ENCODE measurements around the gene HOMEZ. TPM values are rescaled to one million over a fixed set of nuclear protein-coding genes. Genes with fewer than 3 reads are reported as not detected.

Gene HOMEZ
- total RNA-seq, 1 experiment from 2014 or later: 7.6 TPM

DNA sequence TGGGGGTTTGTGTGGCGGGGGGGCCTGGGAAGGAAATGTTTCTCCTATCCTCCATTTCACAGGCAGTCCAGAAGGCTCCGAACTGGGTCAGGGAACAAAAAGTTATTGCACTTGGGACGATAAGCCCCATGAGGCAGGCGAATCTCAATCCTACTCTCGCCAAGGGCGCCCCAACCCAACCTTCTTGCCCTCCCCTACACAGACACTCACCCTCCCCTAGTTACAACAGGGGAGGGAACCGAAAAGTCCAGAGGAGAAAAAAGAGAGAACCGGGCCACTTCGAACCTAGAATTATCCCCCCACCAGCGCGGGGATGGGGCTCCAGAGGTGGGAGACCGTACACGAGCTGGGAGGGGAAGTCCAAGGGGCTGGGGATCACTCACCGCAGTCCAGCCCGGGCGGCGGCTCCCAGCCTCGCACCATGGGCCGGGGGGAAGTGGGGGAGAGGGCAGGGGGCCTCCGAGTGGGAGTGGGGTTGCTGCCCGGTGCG, 357 bp downstream of the HOMEZ start:
- H3K4me3 ChIP-seq (ENCODE audit: low read depth in 2 of 2, low read length in 2 of 2): peak overlapping the region; percentile 90 to 92
- H3K36me3 ChIP-seq (ENCODE audit: control insufficient read depth, insufficient read depth, low read length): peaks cover 3% of the 10 kb centered on the region; the same call in 1 of the 2 replicates
- peak overlapping the region; percentile 86 for H3K27ac ChIP-seq (ENCODE audit: low read length)
- no peak for TF ChIP-seq TCF7L2 (IDR thresholded peaks at IDR 0.05; ENCODE audit: low read depth, low read length)
- TF ChIP-seq SIN3A (IDR thresholded peaks at IDR 0.05; ENCODE audit: borderline replicate concordance, insufficient read depth, low read depth, low read length): no peak
- TF ChIP-seq, protein P1, sequence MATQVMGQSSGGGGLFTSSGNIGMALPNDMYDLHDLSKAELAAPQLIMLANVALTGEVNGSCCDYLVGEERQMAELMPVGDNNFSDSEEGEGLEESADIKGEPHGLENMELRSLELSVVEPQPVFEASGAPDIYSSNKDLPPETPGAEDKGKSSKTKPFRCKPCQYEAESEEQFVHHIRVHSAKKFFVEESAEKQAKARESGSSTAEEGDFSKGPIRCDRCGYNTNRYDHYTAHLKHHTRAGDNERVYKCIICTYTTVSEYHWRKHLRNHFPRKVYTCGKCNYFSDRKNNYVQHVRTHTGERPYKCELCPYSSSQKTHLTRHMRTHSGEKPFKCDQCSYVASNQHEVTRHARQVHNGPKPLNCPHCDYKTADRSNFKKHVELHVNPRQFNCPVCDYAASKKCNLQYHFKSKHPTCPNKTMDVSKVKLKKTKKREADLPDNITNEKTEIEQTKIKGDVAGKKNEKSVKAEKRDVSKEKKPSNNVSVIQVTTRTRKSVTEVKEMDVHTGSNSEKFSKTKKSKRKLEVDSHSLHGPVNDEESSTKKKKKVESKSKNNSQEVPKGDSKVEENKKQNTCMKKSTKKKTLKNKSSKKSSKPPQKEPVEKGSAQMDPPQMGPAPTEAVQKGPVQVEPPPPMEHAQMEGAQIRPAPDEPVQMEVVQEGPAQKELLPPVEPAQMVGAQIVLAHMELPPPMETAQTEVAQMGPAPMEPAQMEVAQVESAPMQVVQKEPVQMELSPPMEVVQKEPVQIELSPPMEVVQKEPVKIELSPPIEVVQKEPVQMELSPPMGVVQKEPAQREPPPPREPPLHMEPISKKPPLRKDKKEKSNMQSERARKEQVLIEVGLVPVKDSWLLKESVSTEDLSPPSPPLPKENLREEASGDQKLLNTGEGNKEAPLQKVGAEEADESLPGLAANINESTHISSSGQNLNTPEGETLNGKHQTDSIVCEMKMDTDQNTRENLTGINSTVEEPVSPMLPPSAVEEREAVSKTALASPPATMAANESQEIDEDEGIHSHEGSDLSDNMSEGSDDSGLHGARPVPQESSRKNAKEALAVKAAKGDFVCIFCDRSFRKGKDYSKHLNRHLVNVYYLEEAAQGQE (IDR thresholded peaks at IDR 0.05; ENCODE audit: insufficient read depth in 1 of 2, low read depth in 2 of 2, low read length in 1 of 2): no peak
- TF ChIP-seq, protein P2, sequence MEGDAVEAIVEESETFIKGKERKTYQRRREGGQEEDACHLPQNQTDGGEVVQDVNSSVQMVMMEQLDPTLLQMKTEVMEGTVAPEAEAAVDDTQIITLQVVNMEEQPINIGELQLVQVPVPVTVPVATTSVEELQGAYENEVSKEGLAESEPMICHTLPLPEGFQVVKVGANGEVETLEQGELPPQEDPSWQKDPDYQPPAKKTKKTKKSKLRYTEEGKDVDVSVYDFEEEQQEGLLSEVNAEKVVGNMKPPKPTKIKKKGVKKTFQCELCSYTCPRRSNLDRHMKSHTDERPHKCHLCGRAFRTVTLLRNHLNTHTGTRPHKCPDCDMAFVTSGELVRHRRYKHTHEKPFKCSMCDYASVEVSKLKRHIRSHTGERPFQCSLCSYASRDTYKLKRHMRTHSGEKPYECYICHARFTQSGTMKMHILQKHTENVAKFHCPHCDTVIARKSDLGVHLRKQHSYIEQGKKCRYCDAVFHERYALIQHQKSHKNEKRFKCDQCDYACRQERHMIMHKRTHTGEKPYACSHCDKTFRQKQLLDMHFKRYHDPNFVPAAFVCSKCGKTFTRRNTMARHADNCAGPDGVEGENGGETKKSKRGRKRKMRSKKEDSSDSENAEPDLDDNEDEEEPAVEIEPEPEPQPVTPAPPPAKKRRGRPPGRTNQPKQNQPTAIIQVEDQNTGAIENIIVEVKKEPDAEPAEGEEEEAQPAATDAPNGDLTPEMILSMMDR (IDR thresholded peaks at IDR 0.05): no peak
- TF ChIP-seq POLR2AphosphoS5 (IDR thresholded peaks at IDR 0.05; ENCODE audit: low read depth, low read length): no peak
- in situ Hi-C loops (cut with HindIII; ENCODE audit: low pct_unique_long_range_greater_than_20kb, low sequenced_read_pairs): no loop called here
- ChIA-PET POLR2A (interaction anchor here (0.6 kb wide), 1 partner anchor 9 kb away, joined by 3 read pairs; no protein-coding TSS in a partner anchor), CTCF (interaction anchor here (0.6 to 1.5 kb wide), 3 partner anchors 9 to 190 kb away, joined by 5 to 8 read pairs (median 7); no protein-coding TSS in a partner anchor)
- intact Hi-C loops (cut with micrococcal nuclease; ENCODE audit: unreplicated experiment): no loop called here
- ATAC-seq (peak; percentile 54), DNase-seq (ENCODE audit: low read depth, low spot score) (no peak)
- no TSS peak for BruUV-seq (replicated peaks)
- H3K27me3 ChIP-seq (ENCODE audit: control insufficient read depth, insufficient read depth, low read length): no peaks in the 10 kb centered on the region
- no peaks in the 10 kb centered on the region for H3K9me3 ChIP-seq (ENCODE audit: control insufficient read depth, insufficient read depth, low read depth, low read length)
- H3K4me1 ChIP-seq (ENCODE audit: control insufficient read depth, insufficient read depth, low read length): peaks cover 7% of the 10 kb centered on the region

DNA sequence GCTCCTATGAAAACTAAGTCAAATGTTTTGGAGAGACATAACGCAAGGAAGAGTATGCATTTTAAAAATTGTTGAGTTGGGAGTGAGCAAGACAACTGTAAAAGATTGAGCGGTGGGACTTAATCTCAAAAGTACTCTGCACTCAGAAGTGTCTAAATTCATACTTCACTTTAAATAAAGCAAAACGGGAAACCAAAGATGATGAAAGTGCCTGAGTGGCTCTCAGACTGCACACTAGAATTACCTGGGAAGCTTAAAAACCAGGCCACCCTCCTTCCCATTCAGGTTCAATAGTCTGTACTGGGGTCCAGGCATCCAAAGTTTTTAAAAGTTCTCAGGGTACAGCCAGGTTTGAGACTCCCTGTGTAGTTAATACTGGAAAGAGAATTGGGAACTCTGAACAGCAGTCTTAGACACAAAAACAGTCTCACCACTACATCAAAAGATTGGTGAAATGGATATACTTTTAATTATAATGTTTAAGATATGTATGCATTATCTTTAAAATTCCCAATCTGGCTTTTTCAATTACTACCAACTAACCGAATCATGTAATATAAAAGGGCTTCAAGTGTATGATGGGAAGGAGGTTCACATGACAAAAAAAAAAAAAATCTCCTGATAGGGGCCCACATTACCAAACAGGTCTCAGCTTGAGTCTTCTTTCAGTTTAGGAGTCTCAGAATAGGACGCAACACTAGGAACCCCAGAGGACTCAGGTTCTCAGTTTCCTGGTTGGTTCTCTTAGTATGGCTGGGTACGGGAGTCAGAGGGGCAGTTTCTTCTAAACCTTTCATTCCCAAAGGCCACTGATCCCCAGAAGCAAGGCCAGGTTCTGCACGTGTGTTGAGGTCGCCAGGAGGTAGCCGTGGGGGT, 1.0 kb downstream of the HOMEZ start:
- BruUV-seq (replicated peaks): TSS peak; percentile 76
- peaks cover 7% of the 10 kb centered on the region for H3K4me1 ChIP-seq (ENCODE audit: control insufficient read depth, insufficient read depth, low read length)
- POLR2A ChIA-PET: no interaction called here
- TF ChIP-seq, protein P1 (IDR thresholded peaks at IDR 0.05; ENCODE audit: insufficient read depth in 1 of 2, low read depth in 2 of 2, low read length in 1 of 2): no peak
- no peak for TF ChIP-seq TCF7L2 (IDR thresholded peaks at IDR 0.05; ENCODE audit: low read depth, low read length)
- TF ChIP-seq POLR2AphosphoS5 (IDR thresholded peaks at IDR 0.05; ENCODE audit: low read depth, low read length): no peak
- TF ChIP-seq, protein P2 (IDR thresholded peaks at IDR 0.05): no peak
- TF ChIP-seq SIN3A (IDR thresholded peaks at IDR 0.05; ENCODE audit: borderline replicate concordance, insufficient read depth, low read depth, low read length): no peak
- ATAC-seq: no peak
- CTCF ChIA-PET: interaction anchor here (0.6 kb wide), 2 partner anchors 138 to 191 kb away, joined by 5 to 7 read pairs; no protein-coding TSS in a partner anchor
- no peak for DNase-seq (ENCODE audit: low read depth, low spot score)
- H3K27me3 ChIP-seq (ENCODE audit: control insufficient read depth, insufficient read depth, low read length): no peaks in the 10 kb centered on the region
- H3K27ac ChIP-seq (ENCODE audit: low read length): peak overlapping the region; percentile 86
- in situ Hi-C loops (cut with HindIII; ENCODE audit: low pct_unique_long_range_greater_than_20kb, low sequenced_read_pairs): no loop called here
- peak overlapping the region; percentile 90 to 92 for H3K4me3 ChIP-seq (ENCODE audit: low read depth in 2 of 2, low read length in 2 of 2)
- H3K9me3 ChIP-seq (ENCODE audit: control insufficient read depth, insufficient read depth, low read depth, low read length): no peaks in the 10 kb centered on the region
- H3K36me3 ChIP-seq (ENCODE audit: control insufficient read depth, insufficient read depth, low read length): peaks cover 3% of the 10 kb centered on the region; the same call in 1 of the 2 replicates
- intact Hi-C loops (cut with micrococcal nuclease; ENCODE audit: unreplicated experiment): no loop called here
